ENCODE measurements around the gene CRELD2. TPM values are rescaled to one million over a fixed set of nuclear protein-coding genes. Genes with fewer than 3 reads are reported as not detected.
A peak's percentile ranks its signal among the peaks of the same experiment; 100 is the strongest.
"Not testable (repeated sequence)": the region's sequence is repeated elsewhere in the genome, so short reads cannot be mapped to it uniquely, and the experiment has no call there.

Gene CRELD2
- total RNA-seq, 1 donor from 2014 or later: 17.5 TPM

DNA sequence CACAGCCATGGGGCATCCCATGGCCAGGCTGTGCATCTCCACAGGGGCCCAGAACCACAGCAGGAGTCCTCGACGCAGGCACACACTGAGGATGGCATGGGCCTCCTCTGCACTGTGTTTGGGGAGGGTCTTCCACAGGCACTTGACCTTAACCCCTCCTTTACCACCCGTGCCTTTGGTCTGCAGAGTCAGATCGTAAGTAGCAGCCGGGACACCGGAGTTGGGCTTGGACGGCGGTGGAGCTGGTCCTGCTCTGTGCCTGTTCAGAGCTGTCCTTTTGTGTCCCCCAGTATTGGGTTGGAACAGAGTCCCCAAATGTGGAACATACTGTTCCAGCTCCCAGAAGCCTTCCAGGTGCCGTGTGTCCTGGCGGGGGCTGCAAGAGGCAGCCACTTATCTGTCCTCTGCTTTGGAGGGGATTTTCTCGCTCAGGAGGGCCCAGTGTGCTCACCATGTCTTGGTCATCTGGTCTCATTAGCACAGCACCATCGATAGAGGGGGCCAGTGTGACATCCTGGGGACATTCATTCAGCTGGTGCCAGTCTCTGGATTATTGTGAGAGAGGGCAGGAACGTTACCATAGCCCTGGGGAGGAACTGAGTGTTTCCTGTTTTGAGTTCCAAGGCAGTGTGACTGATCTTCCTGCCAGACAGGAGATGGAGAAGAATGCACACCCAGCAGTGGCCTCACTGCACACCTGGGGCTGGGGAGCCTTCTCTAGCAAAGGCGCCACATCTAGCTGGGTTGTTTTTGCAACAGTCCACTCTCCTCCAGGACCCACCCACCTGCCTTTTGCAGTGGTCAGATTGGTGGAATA lies 12.4 kb downstream of the CRELD2 start:
- DNase-seq: peak; percentile 51

DNA sequence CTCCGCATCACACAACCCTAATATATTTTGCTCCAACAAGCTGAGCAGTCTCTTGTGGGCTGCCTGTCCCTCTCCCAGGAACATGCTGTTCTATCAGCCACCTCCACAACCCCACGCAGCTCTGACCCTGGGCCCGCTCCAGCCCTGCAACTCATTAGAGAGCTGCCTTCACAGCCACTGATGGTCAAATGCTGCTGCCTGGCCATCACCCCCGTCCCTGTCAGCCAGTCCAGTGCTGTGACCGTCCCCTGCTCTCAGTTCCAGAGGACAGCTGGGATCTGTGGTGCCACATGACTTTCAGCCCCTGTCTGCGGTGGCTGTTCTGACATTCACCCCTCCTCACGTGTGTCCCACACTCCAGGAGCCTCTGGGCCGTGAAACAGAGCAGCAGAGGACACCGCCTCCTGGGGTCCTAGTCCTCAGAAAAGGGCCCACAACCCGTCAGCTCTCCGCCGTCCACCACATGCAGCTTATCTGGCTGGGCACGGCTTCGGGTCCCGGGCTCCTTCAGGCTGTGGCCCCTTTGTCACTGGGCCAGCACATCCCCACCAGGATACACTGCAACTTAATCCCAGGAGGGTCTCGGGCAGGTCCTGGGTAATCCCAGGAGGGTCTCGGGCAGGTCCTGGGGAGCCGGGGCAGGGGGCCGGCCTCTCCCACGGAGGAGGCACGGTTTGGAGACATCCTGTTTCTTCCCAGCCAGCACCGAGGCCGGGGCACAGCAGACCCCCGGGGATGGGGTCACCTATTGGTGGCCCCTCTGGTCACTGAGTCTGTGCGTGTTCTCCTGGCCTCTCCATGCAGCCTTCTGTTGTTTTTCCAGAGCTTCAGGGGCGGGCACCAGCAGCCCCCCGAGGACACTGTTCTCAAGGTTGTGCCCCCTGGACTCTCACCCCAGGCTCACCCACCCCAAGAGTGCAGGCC lies 15.1 kb downstream of the CRELD2 start:
- no peak for DNase-seq

- DNase-seq: no peak
These were observed 15.9 kb downstream of the CRELD2 start for GRCh38 chr22:49934160-49934890.

DNA sequence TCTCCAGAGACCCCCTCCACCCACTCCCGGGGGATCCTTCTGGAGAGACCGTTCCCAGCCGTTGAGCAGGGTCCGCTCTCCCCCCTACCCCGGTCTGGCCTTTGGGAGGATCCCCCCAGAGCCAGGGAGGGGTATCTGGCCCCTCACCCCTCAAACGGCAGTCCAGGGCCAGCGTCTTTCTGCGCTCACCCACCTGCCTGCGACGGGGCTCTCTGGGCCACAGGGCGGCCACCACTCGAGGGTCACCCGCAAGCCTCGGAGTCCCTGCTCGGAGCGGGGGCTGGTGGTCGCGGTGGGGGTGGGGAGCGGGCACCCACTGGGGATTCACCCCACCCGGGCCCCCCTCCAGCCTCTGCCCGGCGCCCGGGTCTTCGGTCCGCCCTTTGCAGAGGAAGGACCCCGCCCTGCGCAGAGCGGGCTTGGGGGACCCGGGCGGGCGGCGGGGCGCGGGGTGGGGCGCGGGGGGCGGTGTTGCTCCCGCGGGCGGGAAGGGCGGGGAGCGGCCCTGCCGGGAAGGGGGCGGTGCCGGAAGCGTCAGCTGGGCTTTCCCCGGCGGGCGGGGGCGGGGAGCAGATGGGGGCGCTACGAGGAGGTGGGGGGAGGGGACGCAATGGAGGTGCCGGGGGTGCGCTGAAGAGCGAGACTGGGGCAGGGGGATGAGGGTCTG lies 16.6 kb downstream of the CRELD2 start:
- peak; percentile 40 for DNase-seq

- no peak for DNase-seq
These were observed 17.1 kb downstream of the CRELD2 start for GRCh38 chr22:49935561-49935960.

DNA sequence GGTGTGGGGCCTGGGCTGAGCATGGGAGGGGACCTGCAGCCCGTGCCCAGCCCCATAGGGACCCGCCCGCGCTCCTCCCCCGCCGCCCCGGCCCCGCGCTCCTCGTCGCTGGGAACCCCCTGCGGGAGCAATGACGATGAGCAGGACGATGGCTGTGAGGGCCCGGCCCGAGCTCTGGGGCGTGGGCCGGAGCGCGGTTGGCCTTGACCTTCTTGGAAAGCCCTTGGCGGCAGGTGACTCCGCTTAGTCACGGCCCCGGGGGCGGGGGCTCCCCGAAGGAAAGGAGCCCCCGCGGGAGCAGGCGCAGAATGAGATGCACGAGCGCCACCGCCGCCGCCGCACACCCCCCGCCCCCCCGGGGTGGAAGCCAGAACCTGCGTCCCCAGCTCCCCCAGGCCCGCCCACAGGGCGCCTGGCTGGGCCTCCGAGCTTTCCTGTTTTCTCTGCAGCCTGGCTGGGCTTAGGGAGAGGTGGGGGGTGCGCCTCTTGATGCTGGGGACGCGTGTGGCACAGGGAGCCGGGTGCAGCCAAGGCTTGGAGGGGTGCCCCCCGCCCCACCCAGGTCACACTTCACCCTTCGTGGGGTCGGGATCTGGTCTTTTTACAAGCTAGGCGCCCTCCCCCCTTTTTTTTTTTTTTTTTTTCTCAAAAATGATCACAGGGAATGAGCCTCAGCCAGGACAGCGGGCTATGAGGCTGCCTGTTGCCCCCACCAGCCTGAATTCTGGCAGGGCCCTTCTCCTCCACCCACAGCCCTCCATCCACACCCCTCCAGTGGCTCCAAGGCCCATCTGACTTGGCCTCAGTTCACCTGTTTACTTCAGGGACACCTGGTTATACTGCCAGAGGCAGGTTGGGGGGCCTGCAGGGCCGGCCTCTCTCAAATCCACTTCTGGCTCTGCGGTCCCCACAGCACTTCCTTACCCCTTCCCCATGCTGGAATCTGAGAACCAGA lies 17.9 kb downstream of the CRELD2 start:
- DNase-seq: peak; percentile 44

DNA sequence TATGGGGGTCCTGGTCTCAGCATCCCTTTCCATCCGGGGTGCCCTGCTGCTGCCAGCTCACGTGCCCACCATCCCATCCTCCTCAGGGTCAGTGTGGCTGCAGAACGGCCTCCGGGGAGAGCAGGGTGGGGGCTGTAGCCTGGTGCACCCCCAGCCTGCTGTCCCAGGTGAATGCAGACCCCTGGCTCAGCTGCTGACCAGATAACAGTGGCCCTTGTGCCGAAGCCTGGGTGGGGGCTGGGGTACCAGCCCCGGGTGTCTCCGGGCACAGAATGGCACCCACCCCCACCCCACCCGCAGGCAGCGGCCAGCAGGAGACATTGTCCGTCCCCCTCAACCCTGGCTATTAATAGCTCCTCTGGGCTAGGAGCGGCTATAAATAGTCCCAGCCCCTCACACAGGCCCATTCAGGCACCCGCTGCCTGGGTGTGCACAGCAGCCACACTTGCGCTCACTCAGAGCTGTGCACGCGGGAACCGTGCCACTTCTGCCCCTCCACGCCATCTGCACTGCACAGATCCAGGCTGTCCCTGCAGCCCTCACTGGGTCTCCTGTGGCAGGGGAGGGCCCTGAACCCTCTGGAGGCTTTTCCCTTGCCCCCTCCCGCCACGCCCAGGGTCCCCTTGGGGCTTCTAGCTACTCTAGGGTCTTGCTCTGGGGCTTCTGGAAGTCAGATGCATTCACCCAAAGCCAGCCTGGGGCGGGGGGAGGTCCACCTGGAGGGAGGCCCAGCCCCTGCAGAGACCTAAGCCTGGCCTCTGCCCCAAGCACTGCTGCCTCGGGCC lies 18.7 kb downstream of the CRELD2 start:
- no peak for DNase-seq

- peak; percentile 27 for DNase-seq
These were observed 19.5 kb downstream of the CRELD2 start for GRCh38 chr22:49937758-49938564.

GRCh38 chr22:49938565-49939136 lies 20.2 kb downstream of the CRELD2 start:
- no peak for DNase-seq

DNA sequence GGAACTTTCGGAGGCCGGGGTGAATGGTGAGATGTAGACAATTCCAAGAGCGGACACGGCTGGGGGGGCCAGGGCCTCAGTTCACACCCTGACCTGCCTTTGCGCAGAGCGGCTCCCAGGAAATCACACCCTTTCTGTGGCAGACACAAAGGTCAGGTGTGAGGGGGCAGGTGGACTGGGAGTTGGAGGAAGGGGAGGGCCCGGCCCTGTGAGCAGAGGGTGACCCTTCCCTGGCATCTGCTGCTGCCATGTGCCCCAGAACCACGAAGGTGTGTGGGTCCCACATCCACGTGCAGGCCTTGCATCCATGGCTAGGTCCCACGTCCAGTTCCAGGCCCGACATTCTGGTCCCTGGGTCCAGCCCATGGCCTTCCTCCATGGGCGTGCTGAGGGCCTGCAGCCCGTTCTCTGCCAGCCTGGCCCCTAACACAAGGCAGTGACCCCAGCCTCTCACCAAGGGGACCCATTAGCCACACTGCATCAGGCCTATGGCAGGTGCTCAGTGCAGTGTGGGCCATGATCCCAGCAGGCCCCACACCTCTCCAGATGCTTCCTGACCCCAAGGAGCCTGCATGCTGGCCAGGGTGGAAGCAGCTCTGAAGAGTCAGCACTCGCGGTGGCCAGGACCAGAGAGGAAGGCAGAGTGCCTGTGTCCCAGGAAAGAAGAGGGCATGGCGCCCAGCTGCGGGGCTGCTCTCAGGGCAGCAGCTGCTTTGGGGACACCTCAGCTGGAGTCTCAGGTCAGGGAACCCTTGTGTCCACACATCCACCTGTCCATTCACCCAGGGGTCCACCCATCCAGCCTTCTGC lies 23.3 kb downstream of the CRELD2 start:
- DNase-seq: no peak

DNA sequence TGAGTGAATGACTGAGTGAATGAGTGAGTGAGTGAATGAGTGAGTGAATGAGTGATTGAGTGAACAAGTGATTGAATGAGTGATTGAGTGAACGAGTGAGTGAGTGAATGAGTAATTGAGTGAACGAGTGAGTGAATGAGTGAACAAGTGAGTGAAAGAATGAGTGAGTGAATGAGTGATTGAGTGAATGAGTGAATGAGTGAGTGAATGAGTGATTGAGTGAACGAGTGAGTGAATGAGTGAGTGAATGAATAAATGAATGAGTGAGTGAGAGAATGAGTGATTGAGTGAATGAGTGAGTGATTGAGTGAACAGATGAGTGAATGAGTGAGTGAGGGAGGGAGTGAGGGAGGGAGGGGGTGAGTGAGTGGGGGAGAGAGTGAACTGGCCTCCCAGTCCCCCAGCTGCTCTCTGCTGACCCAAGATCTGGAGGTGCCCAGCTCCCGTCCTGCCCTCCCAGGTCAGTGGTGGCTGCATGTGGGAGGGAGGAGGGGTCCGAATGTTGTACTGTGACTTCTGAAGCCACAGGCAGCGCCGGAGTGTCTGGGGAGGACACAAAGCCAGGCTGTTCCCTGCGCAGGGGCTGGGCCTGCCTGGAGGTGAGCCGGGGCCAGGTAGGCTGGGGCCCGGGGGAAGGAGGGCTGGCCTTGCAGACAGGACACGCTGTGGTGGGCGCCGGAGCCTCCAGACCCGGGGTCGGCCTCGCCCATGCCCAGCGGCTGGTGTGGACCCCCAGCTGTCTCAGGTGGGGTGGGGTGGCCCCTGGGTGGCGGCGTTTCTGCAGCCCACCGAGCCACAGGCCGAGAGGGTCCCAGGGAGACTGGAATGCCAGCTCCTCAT lies 24.4 kb downstream of the CRELD2 start:
- no peak for DNase-seq

DNA sequence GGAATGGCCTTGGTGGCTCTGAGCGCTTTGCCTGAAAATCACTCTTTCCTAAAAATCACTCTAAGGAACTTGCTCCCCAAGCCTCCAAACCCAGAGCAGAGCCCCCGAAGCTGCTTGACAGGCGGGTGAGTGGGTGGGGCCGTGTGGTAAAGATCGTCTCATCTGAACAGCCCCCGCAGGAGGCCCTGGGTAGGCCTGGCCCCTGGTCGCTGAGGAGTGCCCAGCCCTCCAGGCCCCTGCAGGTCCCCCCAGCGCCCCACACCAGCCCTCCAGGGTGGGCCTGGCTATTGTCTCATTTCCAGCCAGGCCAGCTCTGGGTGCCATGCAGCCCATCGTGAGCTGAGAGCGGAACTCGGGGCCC lies 25.0 kb downstream of the CRELD2 start:
- no peak for DNase-seq

- DNase-seq: no peak
These were observed 25.5 kb downstream of the CRELD2 start for GRCh38 chr22:49943771-49944398.

- DNase-seq: no peak
These were observed 26.0 kb downstream of the CRELD2 start for GRCh38 chr22:49944399-49944891.

DNA sequence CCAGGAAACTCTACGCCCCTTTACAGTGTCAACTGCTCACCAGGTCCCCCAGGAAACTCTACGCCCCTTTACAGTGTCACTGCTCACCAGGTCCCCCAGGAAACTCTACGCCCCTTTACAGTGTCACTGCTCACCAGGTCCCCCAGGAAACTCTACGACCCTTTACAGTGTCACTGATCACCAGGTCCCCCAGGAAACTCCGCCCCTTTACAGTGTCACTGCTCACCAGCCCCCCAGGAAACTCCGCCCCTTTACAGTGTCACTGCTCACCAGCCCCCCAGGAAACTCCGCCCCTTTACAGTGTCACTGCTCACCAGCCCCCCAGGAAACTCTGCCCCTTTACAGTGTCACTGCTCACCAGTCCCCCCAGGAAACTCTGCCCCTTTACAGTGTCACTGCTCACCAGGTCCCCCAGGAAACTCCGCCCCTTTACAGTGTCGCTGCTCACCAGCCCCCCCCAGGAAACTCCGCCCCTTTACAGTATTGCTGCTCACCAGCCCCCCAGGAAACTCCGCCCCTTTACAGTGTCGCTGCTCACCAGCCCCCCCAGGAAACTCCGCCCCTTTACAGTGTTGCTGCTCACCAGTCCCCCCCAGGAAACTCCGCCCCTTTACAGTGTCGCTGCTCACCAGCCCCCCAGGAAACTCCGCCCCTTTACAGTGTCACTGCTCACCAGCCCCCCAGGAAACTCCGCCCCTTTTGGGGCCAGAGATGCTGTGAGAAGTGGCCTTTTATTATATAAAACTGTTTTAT lies 26.8 kb downstream of the CRELD2 start:
- not testable (repeated sequence) for DNase-seq
